Right lung (tissue), 5 donors: ENCODE results near the gene FGD6. TPM values are rescaled to one million over a fixed set of nuclear protein-coding genes. Genes with fewer than 3 reads are reported as not detected.
"Not testable (repeated sequence)": the region's sequence is repeated elsewhere in the genome, so short reads cannot be mapped to it uniquely, and the experiment has no call there.

ENCODE experiments used
- DNase-seq, 2 donors: peaks; one replicate each; pipeline ENCODE4 v3.0.0-alpha.2; 2013
- polyA plus RNA-seq, 5 donors: library from polyadenylated mRNA; unstranded; fragments of 120-200 nt; gene quantifications; one replicate each; pipeline versions ENCODE4 v1.2.1 to v1.2.3, GENCODE V29; 2013; ENCODE audit warnings: inconsistent platforms in 1 of 5, low replicate concordance in 1 of 5; ENCODE audit not compliant: insufficient read length in 5 of 5, insufficient read depth in 1 of 5

Gene FGD6
- polyA plus RNA-seq, 5 donors: 9.5 to 19.9 (median 15.7) TPM

DNA sequence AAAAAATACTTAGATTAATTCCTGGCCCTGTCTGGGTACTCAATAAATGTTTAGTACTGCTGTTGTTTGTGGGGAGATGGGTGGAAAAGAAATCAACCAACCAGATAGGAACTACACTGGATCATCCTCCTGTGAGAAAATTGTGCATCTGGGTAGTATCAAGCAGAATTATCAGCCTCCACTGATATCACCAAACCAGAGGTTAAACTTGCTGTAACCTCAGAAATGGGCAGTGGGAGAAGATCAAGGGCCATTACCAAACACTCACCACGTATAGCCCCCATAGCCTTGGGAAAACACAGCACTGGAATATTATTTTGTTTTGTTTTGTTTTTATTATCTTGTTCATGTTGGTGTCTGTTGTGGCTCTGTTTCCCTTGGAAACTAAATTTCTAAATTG, 20.0 kb upstream of the FGD6 start:
- no peak for DNase-seq

DNA sequence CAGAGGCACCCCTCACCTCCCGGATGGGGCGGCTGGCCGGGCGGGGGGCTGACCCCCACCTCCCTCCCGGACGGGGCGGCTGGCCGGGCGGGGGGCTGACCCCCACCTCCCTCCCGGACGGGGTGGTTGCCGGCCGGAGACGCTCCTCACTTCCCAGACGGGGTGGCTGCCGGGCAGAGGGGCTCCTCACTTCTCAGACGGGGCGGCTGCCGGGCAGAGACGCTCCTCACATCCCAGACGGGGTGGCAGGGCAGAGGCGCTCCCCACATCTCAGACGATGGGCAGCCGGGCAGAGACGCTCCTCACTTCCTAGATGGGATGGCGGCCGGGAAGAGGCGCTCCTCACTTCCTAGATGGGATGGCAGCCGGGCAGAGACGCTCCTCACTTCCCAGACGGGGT, 18.4 kb upstream of the FGD6 start:
- not testable (repeated sequence) for DNase-seq

DNA sequence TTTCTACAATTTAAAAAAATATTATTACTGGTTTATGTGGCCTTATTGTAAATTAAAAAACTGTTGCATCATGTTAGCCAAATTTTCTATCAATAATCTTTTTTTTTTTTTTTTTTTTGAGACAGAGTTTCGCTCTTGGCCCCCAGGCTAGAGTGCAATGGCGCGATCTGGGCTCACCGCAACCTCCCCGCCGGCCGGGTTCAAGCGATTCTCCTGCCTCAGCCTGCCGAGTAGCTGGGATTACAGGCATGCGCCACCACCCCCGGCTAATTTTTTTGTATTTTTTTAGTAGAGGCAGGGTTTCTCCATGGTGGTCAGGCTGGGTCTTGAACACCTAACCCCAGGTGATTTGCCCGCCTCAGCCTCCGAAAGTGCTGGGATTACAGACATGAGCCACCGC, 16.9 kb upstream of the FGD6 start:
- DNase-seq: not testable (repeated sequence)

DNA sequence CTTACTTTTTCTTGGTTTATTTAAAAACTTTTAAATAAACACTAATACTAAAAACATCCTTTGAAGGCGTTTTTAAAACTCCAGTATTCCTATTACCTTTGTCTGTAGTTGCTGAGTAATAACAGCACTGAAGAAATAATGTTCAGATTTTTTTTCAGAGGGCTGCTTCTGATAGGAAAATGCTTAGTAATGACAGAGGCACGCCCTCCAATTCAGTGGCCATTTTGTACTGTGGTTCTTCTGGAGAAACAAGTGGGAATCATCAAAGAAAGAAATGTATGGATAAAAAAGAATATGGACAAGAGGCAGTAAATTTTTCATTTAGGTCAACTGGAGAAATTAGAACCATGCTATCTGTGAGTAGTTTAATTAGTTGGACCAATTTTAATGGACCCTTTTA, 13.9 kb upstream of the FGD6 start:
- no peak for DNase-seq

DNA sequence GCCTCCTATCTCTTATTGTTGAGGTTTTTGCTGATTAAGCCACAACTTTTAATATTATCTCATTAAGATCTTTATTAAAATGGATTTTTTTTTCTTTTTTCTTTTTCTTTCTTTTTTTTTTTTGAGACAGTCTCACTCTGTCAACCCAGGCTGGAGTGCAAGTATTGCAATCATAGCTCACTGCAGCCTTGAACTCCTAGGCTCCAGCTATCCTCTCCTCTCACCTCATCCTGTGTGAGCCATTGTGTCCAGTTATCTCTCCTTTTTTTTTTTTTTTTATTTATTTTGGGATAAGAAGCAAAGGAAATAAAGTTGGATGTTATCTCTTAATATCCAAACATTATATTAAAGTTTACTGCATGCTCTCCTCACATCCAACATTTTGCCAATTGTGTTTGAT, 13.0 kb upstream of the FGD6 start:
- DNase-seq: no peak

DNA sequence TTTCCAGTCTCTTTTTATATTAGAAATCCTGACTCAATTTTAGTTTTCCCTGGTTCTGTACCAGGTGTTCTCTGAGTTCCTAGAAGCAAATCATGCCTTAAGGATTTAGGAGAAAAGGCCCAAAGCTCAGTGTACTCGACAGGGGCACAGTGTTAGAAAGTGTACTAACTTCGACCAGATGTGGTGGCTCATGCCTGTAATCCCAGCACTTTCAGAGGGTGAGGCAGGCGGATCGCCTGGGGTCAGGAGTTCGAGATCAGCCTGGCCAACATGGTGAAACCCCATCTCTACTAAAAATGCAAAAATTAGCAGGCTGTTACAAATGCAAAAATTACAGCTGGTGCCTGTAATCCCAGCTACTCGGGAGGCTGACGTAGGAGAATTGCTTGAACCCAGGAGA, 12.4 kb upstream of the FGD6 start:
- DNase-seq: no peak

DNA sequence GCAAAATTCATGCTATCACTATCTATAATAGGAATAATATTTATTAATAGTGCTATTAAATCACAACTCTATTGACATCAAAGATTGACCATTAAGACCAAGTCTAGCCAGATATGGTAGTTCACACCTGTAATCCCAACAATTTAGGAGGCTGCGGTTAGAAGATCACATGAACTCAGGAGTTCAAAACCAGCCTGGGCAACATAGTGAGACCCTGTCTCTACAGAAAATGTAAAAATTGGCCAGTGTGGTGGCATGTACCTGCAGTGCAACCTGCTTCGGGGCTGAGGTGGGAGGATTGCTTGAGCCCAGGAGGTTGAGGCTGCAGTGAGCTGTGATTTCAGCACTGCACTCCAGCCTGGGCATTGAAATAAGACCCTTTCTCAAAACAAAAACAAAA, 11.3 kb upstream of the FGD6 start:
- DNase-seq: no peak

DNA sequence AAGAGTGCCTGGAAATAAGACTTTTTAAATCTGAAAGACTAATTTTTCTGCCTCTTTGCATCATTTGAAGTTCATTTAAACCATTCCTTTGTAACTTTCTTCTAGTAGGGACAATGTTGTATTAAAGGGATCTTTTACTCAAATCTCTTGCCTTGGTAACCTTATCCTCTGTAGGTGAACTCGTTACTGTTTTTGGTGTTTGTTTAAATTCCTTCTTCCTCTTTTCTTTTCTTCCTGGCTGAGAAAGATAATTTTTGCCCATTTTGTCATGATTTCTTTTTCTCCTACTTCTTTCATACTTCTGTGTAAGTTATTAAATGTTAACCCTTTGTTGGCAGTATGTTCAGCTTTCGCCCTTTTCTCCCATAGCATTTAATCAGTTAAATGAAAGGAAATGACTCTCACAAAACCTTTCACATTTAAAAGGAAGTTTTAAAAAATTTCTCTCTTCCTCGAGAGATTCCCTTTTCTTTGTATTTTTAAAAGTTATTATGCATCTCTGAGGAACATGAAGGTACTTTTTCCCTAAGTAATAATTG, 10.6 kb upstream of the FGD6 start:
- DNase-seq: no peak

DNA sequence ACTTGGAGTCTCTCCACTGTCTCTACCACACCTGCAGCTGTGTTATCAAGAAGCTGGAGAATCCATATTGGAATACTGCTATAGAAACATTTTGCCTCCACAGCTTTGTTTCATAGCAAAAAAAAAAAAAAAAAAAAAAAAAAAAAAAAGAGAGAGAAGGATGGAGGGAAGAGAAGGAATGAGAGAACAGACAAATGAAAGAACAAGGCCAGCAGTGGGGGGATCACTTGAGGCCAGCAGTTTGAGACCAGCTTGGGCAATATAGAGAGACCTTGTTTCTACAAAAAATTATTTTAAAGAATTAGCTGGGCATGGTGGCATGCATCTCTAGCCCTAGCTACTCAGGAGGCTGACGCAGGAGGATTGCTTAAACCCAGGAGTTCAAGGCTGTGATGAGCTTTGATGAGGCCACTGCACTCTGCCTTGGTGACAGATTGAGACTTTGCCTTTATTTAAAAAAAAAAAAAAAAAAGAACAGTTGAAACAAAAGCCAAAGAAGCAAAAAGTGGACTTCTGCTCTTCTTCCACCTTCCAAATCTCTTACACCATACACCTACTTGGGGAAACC, 8.5 kb upstream of the FGD6 start:
- DNase-seq: no peak

DNA sequence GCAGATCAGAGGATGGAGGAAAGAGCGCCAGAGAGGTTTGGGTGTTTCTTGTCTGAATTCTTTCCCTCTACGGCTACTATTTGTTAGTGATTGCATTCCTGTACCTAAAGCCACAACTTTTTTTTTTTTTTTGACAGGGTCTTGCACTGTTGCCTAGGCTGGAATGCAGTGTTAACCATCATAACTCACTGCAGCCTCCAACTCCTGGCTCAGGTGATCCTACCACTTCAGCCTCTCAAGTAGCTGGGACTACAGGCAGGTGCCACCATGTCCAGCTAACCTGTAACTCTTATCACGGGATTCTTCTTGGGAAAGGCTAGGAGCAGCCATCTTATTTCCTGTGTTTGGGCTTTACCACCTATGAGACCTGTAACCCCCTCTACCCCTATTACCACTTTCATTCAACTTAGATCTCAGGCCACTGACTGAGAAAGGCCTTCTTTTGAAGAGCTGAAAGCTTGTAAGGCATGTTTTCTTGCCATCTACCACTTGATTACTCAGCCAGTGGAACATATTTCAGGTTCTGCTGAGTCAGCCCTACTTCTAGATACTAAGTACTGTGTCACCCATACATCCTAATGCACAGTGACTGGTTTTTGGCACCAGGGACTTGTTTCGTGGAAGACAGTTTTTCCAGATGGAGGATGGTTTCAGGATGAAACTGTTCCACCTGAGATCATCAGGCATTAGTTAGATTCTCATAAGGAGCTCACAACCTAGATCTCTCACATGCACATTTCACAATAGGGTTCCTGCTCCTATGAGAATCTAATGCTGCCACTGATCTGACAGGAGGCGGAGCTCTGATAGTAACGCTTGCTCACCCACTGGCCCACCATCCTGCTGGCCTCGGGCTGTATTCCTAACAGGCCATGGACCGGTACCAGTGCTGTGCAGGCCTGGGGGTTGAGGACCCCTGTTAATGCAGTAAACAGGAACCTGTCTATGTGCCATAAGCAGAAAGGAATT, 7.2 kb upstream of the FGD6 start:
- DNase-seq: no peak

DNA sequence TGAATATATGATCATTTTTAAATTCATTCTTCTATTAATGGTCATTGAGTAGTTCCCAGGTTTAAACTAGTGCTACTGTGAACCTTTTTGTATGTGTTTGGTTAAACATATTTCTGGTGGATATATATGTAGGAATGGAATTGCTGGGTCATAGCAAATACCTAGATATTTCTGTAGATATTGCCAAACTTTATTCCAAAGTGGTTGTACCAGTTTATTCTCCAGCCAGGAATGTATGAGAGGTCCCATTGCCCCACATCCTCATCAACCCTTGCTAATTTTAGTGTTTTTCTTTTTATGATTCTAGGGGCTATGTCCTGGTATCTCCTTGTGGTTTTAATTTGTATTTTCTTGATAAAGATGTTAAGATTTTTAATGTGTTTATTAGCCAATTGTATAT, 3.5 kb upstream of the FGD6 start:
- no peak for DNase-seq

DNA sequence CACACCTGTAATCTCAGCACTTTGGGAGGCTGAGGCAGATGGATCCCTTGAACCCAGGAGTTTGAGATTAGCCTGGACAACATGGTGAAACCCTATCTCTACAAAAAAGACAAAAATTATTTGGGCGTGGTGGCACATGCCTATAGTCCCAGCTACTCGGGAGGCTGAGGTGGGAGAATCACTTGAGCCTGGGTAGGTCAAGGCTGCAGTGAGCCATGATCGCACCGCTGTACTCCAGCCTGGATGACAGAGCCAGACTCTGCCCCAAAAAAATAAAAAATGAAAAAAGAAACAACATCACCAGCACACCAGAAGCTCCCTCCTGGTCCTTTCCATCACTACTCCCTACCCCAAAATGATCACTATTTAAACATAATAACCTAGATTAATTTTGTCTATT, 2.9 kb upstream of the FGD6 start:
- no peak for DNase-seq

DNA sequence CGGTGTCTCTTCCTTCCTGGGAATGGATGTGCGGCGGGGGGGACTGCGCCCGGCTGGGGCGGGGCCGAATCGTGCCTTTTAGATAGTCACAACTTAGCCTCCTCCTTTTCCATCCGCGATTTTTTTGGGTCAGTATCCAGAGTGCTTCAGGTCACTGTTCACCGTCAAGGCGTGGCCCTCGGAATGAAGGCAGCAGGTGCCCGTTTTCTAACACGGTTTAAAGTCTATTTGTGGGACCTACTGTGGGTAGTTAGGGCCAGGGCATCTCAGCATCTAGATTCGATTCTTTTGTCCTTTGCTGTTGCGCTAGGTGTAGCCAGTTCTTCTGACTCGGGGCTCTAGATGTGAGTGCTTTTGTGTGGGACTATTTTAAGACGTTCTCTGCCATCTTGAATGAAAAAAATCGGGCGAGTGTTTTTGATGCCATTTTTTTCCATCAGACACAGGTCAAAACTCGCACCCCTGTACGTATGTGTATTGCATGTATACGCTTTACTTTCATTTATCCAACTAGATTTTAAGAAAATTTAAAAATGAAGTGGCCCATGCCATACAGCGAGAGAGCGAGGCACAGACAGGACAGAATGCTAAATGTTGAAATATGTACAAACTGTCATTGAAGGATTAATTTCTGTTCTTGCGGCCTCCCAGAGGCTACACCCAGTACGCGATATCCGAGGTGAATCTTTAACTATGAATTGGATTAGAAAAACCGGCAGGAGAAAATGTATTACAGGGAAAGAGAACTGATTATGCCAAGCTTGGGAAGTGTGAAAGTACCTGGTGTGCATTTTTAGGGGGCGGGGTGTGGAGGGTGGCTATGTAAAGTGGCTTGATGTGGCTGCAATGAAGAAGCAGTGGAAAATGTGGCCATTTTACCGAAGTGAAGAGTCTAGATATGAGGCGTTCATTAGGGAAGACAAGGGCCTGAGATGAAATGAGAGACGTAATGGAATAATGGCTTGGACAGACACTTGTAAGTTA, 1.2 kb upstream of the FGD6 start:
- DNase-seq: peak; percentile 42 to 52

DNA sequence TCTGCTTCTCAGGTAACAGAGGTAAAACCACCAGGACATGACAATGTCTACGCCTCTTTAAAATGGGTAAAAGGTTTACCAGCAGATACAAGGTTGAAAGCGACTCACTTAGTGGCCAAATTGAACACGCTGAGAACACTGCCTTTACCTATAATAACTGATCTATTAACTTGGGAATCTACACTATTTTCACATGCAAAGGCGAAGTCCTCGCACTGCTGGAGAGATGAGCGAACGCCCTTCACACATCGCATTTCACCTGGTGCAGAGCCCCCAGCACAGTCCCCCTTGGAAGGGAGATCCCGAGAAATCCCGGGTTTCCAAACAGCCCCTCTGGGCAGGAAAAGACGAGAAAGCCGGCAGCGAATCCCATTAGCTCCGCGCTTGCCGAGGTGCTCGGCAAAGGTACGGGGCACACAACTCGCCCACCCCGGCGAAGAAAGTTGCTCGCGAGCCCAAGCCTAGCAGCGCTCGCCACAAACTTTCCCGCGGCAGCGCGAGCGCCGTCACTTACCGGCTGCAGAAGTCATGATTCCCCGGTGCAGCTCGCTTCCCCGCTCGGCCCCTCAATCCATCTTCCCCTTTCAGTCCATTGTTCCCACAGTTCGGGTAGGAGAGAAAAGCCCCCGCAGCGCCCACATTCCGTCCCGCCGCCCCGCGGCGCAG, 423 bp downstream of the FGD6 start:
- peak; percentile 35 for DNase-seq

DNA sequence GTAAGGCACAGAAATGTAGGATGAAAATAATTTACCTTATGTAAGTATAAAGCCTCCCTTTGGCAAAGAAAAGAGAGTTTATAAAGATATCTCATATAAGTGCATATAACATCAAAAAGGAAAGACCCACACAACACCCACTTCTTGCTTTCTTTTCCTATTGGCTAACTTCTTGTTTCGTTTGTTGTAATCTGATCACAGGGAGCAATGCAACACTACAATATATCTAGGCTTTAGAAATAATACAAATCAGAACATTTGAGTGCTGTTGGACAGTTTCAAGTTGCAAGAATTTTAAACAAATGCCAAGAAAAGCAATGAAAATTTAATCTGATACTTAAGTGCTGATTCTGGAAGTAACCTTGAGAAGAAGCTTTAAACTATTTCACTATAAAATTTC, 1.3 kb downstream of the FGD6 start:
- DNase-seq: peak in 1 of 2 donors; percentile 42

DNA sequence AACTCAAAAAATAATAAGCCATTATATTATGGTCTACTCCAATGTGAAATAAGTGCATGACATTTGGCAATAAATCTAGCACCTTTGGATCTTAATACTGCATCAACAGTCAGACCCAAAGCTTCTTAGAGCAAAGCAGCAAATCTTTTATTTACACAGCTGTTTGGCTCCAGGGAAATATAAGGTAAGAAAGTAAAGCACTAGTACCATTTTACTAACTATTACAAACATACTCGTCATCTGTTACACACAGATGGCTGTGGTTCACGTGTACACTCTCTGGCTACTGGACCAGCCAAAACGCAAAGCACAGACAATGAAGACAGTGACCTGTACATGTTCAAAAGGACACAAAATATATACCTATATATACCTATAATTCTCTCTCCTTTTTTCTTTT, 2.8 kb downstream of the FGD6 start:
- no peak for DNase-seq

DNA sequence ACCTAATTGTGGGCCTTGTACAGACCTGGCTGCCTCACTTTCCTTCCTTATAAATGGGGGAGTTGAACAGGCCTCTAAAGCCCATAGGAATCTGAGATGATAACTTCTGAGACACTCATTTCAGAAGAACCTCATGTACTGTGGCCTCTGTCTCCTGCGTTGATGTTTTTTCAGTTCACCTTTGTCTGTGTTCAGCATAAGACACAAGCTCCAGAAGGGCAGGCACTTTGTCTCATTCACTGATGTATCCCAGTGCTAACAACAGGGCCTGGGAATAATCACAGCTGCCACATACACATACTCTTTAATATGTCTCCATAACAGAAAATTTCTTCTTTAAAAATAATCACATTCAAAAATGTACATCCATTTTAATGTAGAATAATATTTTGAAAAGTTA, 3.3 kb downstream of the FGD6 start:
- no peak for DNase-seq

DNA sequence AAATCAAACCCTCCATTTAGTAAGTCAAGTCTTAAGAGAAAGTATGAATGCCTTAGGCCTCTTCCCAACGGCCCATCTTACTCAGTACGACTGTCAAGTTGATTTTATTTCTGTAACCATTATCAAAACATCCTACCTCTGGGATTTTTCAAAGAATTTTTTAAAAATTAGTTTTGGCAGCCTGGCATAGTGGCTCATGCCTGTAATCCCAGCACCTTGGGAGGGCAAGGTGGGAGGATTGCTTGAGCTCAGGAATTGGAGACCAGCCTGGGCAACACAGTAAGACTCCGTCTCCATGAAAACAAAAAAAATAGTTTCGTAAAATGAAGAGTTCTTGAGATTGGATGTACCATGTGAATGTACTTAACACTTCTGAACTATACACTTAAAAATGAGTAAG, 4.1 kb downstream of the FGD6 start:
- no peak for DNase-seq

DNA sequence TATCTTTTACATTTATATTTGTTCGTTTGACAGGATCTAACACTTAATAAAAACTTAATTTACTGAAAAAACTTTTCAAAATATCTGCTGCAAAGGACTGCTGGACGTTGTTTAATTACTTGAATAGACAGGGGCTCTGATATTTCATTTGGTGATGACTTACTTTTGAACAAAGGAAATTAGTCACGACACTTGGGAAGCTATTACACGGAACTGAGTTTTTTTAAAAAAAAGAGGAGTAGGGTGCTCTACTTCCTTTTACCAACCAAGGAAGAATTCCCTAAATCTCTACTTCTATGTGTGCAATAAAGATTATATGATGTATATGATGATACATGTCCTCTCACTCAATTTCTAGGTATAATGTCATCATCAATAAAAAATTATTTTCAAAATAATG, 4.7 kb downstream of the FGD6 start:
- DNase-seq: no peak

DNA sequence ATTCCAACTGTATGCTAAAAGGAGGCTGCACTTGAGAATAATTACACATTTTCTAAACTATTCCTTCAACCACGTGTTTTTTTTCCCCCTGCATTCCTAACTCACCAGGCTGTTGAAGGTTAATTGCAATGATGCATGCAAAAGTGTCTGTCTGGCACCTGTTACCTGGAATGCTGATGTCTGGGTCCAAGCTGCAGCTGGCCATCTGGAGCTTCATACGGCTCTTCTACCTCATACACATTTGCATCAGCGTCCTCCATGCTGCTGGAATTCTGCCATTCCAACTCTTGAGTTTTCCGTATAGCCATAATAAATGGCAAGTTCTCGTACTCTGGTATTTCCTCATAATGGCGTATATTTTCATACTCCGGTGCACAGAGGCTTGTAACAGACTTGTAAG, 8.6 kb downstream of the FGD6 start:
- no peak for DNase-seq

DNA sequence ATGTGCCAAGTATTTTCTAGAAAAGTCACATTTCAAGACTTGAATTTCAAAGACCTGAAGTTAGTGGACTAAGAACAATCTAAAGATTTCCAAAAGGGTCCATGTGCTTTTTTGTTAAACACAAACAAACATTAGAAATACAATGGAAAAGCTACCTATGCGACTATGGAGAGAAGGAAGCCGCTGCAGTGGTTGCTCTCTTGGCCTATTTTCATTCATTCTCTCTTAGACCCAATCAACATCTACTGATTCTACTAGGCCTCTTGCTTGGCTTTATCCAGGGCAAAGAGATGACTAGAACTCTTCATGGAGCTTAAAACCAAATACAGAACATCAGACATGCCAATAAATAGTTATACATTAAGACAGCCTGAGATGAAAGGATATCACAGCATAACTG, 9.9 kb downstream of the FGD6 start:
- no peak for DNase-seq
